HG03139 (cell line): ENCODE results near the gene TMEM119.
"Not testable (repeated sequence)": the region's sequence is repeated elsewhere in the genome, so short reads cannot be mapped to it uniquely, and the experiment has no call there.

Experiments used
- ATAC-seq: cut with Tn5 transposase; IDR thresholded peaks from one replicate; pipeline ENCODE4 v1.9.1; 2021; ENCODE audit not compliant: unreplicated experiment

The TMEM119 gene

DNA sequence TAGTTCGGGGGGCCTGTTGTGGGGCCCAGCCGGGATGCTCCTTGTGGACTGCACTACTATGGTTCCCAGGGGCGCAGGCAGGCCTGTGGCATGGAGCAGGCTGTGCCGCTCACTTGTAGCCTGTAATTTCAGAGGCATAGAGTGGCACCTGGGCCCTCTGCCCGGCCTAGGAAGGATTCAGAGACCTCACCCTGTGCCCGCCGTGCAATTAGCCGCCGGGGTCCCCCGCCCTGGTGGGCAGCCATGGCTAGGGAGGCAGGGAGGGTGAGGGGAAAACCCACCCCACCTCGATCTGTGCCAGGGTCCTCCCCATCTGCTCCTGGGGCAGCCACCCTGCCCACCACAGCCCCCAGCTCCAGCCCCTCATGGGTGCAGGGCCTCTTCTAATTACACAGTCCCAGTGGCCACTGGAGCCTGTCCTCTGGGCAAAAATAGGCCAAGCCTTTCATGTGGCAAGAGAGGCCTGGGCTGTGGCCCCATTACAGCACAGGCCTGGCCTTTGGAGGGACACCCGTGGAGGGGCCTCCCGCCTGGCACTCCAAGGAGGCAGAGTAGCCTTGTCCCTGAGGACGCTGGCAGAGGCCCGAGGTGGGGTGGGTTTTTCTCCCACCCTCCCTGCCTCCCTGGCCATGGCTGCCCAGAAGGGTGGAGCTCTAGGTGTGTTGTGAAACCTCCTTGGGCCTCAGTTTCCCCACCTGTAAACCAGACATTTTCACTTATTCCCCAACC, 5.3 kb upstream of the TMEM119 start:
- no peak for ATAC-seq

DNA sequence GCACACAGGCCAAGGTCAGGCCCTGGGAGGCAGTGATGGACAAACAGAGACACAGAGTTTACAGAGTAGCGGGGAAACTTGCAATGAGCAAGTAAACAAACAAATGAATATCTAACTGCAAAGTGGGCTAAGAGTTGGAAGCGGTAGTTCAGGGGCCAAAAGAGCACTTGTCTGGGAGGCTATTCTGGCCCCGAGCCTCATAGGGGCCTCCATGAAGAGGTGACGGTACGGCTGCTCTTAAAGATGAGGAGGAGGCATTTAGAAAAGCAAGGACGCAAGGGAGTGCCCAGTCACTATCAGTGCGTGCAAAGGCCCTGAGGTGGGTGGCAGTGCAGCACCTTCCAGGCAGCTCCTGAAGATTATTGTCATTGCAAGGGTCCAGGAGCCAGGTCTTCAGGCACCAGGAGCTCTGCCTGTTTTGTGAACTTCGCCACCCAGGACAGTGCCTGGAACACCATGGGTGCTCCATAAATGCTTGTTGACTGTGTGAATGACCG, 4.4 kb upstream of the TMEM119 start:
- no peak for ATAC-seq

DNA sequence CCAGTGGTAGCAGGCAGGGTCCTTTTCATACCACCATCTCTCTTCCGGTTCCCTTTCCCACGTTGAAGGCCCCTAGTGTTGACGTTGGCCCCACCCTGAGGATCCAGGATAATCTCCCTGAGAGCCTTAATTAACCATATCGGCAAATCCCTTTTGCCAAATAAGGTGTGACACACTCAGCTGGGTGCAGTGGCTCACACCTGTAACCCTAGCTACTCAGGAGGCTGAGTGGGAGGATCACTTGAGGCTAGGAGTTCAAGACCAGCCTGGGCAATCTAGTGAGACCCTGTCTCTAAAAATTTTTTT, 2.8 kb upstream of the TMEM119 start:
- ATAC-seq = no peak

DNA sequence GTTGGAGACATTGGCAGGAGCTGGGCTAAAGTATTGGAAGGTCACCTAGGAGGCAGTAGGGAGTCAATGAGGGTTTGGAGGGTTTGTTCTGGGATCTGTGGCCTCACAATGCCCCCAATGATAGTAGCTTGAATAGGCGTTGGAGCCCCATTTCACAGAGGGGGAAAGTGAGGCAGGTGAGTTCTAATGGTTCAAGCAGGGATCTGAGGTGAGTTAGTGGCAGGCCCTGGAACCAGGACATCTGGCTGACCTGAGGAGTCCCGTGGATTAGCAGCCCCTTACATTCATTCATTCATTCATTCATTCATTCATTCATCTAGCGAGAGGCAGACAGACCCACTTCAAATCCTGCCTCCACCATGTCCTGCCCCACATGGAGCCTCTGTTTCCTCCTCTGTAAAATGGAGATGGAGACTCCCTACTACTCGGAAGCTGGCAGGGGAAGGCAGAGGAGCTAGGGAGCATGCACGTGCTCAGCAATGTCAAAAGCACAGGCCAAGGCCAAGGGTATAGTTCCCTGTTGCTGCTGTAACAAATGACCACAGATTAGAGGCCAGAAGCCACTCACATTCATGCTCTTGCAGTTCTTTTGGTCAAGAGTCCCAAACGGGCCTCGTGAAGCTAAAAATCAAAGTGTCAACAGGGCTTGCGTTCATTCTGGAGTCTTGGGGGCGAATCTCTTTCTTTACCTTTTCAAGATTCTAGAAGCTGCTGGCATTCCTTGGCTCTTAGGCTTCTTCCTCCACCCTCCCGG, 2.2 kb upstream of the TMEM119 start:
- no peak for ATAC-seq

DNA sequence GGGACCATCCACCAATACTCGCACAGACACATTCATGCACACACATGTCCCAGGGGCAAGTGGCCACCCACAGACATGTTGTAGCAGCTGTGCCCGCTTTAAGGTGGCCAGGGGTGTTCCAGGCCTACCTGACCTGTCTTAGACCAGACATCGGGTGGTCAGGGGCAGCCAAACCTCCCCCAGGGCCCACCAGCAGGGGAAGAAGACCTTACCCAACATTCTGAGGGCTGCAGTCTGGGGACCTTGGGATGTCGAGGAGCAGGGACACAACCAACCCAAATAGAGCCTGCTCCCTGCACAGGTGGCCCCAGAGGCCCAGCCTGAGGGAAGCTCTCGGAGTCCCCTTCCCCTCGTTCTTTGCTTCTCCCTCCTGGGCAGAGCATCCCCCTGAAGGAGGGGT, 1.7 kb upstream of the TMEM119 start:
- no peak for ATAC-seq

DNA sequence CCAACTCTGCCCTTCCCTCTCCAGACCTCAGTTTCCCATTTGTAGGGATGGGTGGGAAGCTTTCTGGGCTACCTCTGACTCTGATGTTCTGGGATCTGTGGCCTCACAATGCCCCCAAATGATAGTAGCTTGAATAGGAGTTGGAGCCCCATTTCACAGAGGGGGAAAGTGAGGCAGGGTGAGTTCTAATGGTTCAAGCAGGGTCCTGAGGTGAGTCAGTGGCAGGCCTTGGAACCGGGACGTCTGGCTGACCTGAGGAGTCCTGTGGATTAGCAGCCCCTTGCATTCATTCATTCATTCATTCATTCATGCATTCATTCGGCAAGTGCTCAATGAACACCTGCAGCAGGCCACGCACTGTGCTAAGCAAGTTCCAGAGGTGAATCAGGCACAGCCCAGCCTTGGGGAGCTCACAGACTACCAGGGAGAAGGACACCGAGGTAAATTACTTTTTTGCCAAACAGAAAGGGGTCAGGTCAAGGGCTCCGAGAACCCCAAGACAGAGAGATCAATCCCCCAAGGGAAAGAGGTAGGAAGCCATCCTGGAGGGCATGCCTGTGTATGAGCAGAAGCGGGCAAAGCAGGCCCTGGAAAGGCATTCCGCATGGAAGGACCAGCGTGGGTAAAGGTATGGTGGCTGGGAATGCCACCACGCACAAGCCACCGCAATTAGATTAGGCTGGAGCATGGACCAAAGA, 818 bp upstream of the TMEM119 start:
- ATAC-seq = no peak

DNA sequence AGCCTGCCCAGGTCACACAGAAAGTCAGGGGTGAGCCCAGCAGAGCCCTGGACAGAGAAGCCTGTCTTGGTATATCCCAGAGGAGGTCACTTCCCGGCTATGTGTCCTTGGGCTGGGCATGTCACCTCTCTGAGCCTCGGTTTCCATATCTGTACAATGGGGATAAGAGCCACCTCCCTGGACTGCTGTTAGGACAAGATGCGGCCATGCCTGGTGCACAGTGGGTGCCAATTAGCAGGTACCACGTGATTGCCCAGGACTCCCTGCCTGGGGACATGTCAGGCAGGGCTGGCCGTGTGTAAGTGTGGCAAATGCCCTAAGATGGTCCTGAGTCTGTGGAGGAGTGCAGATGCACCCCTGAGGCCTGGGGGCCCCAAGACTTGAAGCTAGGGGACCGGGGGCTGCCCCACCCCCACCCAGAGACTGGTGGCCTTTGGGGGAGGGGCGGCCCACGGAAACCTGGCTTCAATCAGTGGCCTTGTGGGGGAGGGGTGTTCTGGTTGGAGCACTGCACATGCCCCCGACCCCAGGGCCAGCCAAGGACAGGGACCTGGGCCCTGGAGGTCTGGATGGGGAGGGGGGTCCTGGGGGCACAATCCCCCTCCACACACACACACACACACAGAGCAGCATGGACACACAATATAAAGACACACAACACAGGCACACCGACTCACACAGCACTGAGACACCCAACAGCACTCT, 878 bp downstream of the TMEM119 start:
- ATAC-seq = no peak

DNA sequence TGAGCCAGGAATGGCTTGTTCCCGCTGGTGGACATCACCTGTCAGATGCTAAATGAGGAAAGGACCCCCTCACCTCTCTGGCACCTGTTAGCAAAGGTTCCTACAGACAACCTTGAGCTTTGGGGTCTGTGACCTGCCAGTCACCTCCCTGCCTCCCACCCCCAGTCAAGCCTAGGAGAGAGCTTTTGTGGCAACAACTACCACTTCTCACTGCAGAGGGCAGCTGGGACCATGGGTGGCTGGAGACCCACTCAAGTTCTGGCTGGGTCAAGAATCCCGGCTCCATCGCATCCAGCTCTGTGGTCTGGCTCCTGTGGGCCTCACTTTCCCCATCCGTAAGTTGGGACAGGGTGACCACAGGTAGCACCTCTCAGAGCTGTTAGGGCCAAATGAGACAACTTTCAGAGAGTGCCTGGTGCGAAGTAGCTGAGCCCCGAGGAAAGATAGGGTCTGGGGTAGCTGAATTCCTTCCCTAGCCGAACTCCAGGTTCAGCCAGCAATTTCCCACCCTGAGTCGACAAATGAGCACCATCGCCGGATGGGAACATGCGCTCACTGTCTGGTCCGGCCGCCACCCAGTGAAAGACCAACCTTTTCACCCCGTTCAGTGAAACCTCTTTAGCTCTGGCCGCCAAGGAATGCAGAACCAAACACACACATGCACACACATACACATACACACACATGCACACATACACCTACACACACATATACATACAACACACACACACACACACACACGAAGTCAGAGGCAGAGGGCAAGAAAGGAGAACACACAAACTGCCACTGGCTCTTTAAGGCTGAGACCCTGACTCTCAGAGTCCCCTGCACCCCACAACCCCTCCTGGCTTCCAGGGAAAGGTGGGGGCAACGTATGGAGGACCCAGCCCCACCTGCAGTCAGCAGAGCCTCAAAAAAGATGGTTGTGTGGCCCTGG, 1.9 kb downstream of the TMEM119 start:
- no peak for ATAC-seq

DNA sequence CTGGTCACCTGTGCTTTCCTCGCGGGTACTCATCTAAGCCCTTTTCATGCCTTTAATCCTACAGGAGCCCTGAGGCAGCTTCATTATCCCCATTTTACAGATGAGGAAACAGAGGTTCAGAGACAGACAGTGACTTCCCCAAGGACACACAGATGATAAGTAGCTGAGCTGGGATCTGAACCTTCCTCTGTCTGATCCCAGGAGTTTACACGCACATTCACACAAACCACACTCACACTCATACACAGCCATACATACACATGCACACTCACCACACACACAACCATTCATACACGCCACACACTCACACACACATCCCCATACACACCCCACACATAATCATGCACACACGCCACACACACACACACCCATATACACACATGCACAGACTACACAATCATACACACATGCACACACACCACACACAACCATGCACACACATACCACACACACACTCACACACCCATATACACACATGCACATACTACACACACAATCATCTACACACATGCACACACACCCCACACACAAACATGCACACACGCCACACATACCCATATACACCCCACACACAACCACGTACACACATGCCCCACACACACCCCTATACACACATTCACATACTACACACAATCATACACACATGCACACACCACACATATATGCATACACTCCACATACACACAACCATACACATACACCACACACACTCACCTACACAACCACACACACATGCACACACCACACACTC, 2.7 kb downstream of the TMEM119 start:
- ATAC-seq = no peak

DNA sequence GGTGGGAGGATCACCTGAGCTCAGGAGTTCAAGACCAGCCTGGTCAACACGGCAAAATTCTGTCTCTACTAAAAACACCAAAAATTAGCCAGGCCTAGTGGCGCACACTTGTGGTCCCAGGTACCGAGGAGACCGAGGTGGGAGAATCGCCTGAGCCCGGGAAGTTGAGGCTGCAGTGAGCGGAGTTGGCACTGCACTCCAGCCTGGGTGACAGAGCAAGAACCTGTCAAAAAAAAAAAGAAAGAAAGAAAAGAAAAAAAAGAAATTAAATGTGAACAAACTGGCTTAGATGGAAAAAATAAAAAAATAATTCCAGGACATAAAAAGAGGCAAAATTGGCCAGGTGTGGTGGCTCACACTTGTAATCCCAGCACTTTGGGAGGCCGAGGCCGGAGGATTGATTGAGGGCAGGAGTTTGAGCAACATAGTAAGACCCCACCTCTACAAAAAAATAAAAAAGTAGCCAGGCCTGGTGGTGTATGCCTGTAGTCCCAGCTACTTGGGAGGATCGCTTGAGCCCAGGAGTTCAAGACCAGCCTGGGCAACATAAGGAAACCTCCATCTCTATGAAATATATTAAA, 3.5 kb downstream of the TMEM119 start:
- no peak for ATAC-seq

DNA sequence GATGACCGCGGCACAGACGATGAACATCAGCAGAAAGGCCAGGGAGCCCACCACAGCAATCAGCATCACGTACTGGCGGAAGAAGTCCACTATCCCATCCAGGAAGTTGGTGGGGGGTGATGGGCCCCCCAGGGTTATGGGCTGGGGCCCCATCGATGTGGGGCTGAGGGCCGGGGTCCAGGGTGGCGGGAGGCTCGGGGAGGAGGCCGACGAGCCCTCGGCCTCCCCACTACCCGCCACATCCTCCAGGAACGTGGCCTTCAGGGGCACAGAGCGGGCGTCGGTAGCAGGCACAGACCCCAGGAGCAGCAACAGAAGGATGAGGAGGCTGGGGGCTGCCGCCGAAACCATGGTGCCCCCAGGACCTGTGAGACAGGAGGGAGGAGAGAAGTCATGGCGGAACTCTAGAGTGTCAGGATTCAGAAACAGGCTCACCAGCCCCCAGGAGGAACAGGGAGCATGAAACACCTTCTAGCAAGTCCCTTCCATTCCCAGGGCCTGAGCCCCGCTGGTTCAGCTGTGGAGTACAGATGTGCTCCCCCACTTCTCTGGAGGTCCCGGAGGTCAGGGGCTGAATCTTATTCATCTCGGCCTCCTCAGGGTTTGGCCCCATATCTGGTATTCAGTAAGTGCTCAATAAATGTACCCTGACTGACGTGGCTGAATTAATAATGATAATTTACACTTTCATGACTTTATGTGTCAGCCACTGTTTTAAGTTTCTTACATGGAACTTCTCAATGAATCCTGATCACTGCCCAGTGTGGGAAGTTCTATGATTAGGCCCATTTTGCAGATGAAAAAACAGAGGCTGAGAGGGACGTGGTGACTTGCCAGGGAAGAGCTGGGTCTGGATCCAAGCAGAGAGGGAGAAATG, 5.6 kb downstream of the TMEM119 start:
- no peak for ATAC-seq

DNA sequence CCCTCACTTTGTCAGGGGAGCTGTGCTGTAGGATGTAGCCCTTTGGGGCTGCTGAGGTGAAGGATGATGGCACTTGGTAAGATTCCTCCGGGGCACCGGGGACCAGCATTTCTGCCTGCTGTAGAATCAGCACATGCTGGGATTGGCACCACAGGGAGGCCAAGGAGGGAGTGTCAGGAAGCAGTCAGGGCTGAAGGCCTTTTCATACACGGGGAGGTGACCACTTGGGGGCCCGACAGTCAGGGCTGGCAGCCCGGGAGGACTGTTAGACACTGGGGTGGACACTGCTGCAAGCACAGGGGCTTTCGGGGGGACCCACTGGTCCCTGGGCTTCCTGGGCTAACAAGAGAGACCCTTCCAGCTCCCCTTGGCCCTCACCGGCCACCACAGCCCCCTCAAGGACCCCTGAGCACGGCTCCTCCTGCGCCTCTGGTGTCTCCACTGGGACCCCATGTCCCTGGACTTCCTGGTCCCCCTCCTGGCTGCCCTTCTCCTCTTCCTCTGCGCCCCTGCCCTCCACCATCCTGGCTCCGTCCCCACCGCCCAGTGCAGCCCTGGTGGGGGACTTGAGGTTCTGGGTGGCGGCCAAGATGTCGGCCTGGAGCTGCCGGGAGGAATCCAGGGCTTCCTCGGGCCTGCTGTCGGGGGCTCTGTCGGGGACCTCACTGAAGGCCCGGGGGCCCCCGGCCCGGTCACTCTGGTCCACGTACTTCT, 6.5 kb downstream of the TMEM119 start:
- no peak for ATAC-seq

DNA sequence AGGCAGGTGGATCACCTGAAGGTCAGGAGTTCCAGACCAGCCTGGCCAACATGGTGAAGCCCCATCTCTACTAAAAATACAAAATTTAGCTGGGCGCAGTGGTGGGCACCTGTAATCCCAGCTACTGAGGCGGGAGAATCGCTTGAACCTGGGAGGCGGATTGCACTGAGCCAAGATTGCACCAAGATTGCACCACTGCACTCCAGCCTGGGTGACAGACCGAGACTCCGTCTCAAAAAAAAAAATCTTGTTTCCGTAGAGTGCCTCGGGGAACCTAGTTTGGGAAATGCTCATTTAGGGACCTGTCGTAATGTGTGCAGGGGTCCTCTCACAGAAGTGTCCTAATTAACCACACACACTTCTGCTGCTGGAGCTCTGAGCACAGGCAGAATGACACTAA, 7.4 kb downstream of the TMEM119 start:
- ATAC-seq = not testable (repeated sequence)

DNA sequence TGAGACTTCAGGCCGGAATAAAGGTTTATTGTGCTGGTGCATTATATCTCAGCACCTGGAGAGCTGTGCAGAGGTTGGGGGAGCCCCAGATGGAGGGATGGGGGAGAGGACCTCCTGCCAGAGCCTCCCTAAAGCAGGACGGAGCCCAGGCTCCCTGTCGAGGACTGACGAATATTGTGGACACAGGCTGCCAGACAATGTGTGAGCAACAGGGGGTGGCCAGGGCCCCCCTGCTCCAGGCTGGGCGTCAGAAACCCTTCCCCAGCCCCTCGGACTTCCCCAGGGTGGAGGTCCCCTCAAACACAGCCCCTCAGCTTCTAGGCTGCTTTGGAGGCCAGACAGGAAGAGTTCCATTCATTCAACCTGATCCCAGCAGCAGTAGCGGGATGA, 8.0 kb downstream of the TMEM119 start:
- ATAC-seq = no peak

DNA sequence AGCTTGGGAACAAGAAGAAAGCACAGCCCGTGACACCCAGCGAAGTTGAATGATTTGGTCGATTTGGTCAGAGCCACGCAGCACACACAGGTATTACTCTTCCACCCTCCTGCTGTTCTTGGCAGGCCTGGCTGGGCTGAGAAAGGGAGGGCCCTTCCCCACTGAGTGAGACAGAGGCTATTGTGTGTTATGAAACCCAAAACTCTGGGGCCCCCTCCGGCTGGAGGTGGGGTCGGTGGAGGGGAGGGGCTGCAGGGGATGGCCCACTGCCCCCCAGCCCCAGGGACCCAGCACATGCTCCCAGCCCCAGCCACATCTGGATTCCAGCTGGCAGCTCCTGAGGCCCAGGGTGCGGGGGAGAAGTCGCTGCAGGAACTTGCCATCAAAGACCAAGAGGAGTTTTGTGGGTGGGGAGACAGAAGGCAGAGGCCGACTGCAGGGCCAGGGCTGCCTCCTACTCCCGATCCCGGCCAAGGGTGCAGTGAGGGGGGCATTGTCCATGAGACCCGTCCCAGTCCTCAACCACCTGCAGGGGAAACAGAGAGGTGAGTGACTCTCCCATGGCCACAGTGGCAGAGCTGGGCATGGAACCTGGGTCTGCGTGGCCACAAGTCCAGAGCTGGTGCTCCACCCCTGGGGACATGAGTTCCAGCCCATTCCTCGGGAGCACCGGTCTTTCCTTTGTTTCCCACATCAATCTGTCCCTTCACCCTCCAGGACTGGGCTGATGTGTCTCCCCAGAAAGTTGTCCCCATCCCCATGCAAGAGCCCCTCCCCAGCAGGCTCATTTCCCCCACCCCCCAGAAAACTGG, 8.7 kb downstream of the TMEM119 start:
- ATAC-seq = no peak

DNA sequence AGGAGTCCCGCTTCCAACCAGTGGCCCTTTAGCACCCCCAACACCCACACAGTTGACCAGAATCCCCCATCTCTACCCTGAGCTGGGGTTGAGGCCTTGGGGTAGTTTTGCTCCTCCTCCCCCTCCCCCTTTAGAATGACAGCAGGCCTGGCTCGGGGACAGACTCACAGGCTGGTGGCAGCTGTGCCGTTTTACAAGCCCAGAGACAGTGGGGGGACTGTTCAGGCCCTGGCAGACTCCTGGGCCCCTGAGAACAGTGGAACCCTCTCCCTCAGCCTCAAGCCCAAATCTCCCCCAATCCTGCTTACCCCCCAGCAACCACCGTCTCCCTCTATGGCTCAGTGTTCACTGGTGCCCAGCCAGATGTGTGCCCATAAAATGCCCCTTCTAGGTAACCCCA, 10.1 kb downstream of the TMEM119 start:
- no peak for ATAC-seq

DNA sequence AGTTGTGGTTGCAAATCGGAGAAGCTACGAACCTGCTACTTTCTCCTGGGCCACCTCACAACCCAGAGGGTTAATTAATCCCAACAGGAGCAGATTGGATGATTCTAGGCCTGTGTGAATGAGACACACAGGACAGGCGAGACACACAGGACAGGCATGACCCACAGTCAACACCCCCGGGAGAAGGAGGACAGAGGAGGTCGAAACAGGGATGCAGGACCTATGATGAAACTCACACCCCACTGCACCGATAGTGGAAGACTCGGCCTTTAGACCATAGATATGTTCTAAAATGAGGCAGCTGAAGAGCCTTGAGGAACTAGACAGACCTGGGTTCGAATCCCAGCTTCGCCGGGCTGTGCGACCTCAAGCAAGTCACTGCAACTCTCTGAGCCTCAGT, 11.6 kb downstream of the TMEM119 start:
- no peak for ATAC-seq
